WTC11 (cell line): ENCODE measurements around the gene PYGB. TPM values are rescaled to one million over a fixed set of nuclear protein-coding genes. Genes with fewer than 3 reads are reported as not detected.

Experiments used
- ATAC-seq: fragments of 200-7000 bp; cut with Tn5 transposase; 2 replicates; pipeline ENCODE4 v1.10.0; 2021; ENCODE audit warnings: mild to moderate bottlenecking, moderate library complexity
- CTCF ChIA-PET: fragments of 300-600 bp; sonication (Branson Sonifier 250); formaldehyde crosslinking; loops from one replicate; lab custom pipeline; 2021; ENCODE audit warnings: antibody characterized with exemption; lab: Charles Lee
- POLR2A ChIA-PET: fragments of 350-600 bp; sonication (Branson Sonifier 250); formaldehyde crosslinking; loops from one replicate; lab custom pipeline; 2021; ENCODE audit warnings: antibody characterized with exemption; lab: Charles Lee
- DNase-seq: peaks from one replicate; pipeline ENCODE4 v3.0.0; 2021; ENCODE audit warnings: low spot score
- H3K27ac Mint-ChIP-seq: 2 replicates; pipeline ENCODE4 v1.8.0; 2021; ENCODE audit warnings: mixed read lengths
- H3K27me3 Mint-ChIP-seq: 2 replicates; pipeline ENCODE4 v1.8.0; 2021; ENCODE audit warnings: low read depth, mild to moderate bottlenecking, moderate library complexity, mixed read lengths
- H3K36me3 Mint-ChIP-seq: 2 replicates; pipeline ENCODE4 v1.8.0; 2021; ENCODE audit warnings: mixed read lengths
- H3K4me1 Mint-ChIP-seq: 2 replicates; pipeline ENCODE4 v1.8.0; 2022; ENCODE audit warnings: mixed read lengths
- H3K4me3 Mint-ChIP-seq: 2 replicates; pipeline ENCODE4 v1.8.0; 2021; ENCODE audit warnings: mild to moderate bottlenecking, moderate library complexity, mixed read lengths
- H3K9me3 Mint-ChIP-seq: 2 replicates; pipeline ENCODE4 v1.8.0; 2021; ENCODE audit warnings: mixed read lengths
- ATF2 ChIP-seq: sonication (generic); formaldehyde crosslinking; IDR thresholded peaks from 2 replicates; pipeline ENCODE4 v1.8.1; 2022; ENCODE audit warnings: low read depth, missing genetic modification reagents, borderline replicate concordance
- ATF3 ChIP-seq: sonication (generic); formaldehyde crosslinking; conservative IDR thresholded peaks from 2 replicates; pipeline ENCODE4 v1.8.1; 2022; ENCODE audit warnings: mild to moderate bottlenecking, missing genetic modification reagents
- CBFB ChIP-seq: sonication (generic); formaldehyde crosslinking; IDR thresholded peaks from 2 replicates; pipeline ENCODE4 v1.8.1; 2022; ENCODE audit warnings: mild to moderate bottlenecking, low read depth, missing genetic modification reagents
- CDX4 ChIP-seq: fragments of 250-450 bp; sonication (Bioruptor Pico); IDR thresholded peaks from 2 replicates; pipeline ENCODE4 v1.9.0; 2021; ENCODE audit warnings: moderate library complexity, mild to moderate bottlenecking, inconsistent platforms, borderline replicate concordance
- FOXJ3 ChIP-seq: sonication (generic); formaldehyde crosslinking; IDR thresholded peaks from 2 replicates; pipeline ENCODE4 v1.9.0; 2021; ENCODE audit warnings: missing genetic modification reagents, mild to moderate bottlenecking, borderline replicate concordance
- FOXP1 ChIP-seq: sonication (generic); formaldehyde crosslinking; IDR thresholded peaks from 2 replicates; pipeline ENCODE4 v1.8.0; 2022; ENCODE audit warnings: missing genetic modification reagents, mild to moderate bottlenecking, moderate library complexity, borderline replicate concordance
- HMGA2 ChIP-seq: fragments of 250-450 bp; sonication (Bioruptor Pico); IDR thresholded peaks from 2 replicates; pipeline ENCODE4 v1.4.0; 2021; ENCODE audit warnings: mild to moderate bottlenecking, moderate library complexity
- MXD4 ChIP-seq: fragments of 250-450 bp; sonication (Bioruptor Pico); IDR thresholded peaks from 2 replicates; pipeline ENCODE4 v1.8.0; 2021; ENCODE audit warnings: mild to moderate bottlenecking, moderate library complexity, borderline replicate concordance
- NR1H2 ChIP-seq: sonication (generic); formaldehyde crosslinking; IDR thresholded peaks from 2 replicates; pipeline ENCODE4 v1.9.0; 2021; ENCODE audit warnings: mild to moderate bottlenecking, moderate library complexity, missing genetic modification reagents
- PREB ChIP-seq: sonication (generic); formaldehyde crosslinking; IDR thresholded peaks from 2 replicates; pipeline ENCODE4 v1.8.1; 2022; ENCODE audit warnings: mild to moderate bottlenecking, missing genetic modification reagents, moderate library complexity, borderline replicate concordance
- RELA ChIP-seq: sonication (generic); formaldehyde crosslinking; IDR thresholded peaks from 2 replicates; pipeline ENCODE4 v1.8.1; 2022; ENCODE audit warnings: missing genetic modification reagents, mild to moderate bottlenecking, borderline replicate concordance
- SMAD3 ChIP-seq: sonication (generic); formaldehyde crosslinking; IDR thresholded peaks from 2 replicates; pipeline ENCODE4 v1.8.0; 2022; ENCODE audit warnings: missing genetic modification reagents, mild to moderate bottlenecking, borderline replicate concordance
- TEAD1 ChIP-seq: sonication (generic); formaldehyde crosslinking; IDR thresholded peaks from 2 replicates; pipeline ENCODE4 v1.8.0; 2022; ENCODE audit warnings: mild to moderate bottlenecking, missing genetic modification reagents
- TEAD4 ChIP-seq: sonication (generic); formaldehyde crosslinking; IDR thresholded peaks from 2 replicates; pipeline ENCODE4 v1.8.0; 2022; ENCODE audit warnings: mild to moderate bottlenecking, missing genetic modification reagents
- TP53 ChIP-seq: sonication (generic); formaldehyde crosslinking; IDR thresholded peaks from 2 replicates; pipeline ENCODE4 v1.8.1; 2023; ENCODE audit warnings: mild to moderate bottlenecking, missing genetic modification reagents
- ZNF121 ChIP-seq: sonication (generic); formaldehyde crosslinking; IDR thresholded peaks from 2 replicates; pipeline ENCODE4 v1.8.0; 2023; ENCODE audit warnings: missing genetic modification reagents
- ZNF416 ChIP-seq: fragments of 250-450 bp; sonication (Bioruptor Pico); IDR thresholded peaks from 2 replicates; pipeline ENCODE4 v1.9.0; 2021; ENCODE audit warnings: mild to moderate bottlenecking, inconsistent platforms
- total RNA-seq: library from RNA; stranded (reverse); gene quantifications from 3 replicates; pipeline ENCODE4 v1.2.3, GENCODE V29; 2021

PYGB gene
- total RNA-seq, 1 experiment from 2014 or later = 48.5 TPM

GRCh38 chr20:25306991-25307903 is 59.4 kb downstream of the PYGB start:
- Mint-ChIP-seq H3K4me1 (peaks cover 6% of the 10 kb centered on the region), H3K4me3 (no peak overlapping the region), H3K27ac (0 out of 2 replicates have a peak overlapping the region, but pooled peaks have one; percentile 19), H3K27me3 (no peaks in the 10 kb centered on the region), H3K9me3 (peaks cover 3% of the 10 kb centered on the region; the same call in 1 of the 2 replicates), H3K36me3 (peaks cover 28% of the 10 kb centered on the region)
- DNase-seq (no peak), ATAC-seq (no peak)
- ChIA-PET POLR2A (interaction anchor here (0.5 kb wide), 1 partner anchor 287 kb away, joined by 3 read pairs; no protein-coding TSS in a partner anchor), CTCF (interaction anchor here (1.3 to 1.7 kb wide), 2 partner anchors 8 to 12 kb away, joined by 5 read pairs; no protein-coding TSS in a partner anchor)
- TF ChIP-seq TEAD1 (no peak), HMGA2 (CRISPR knock-in tag) (peak; percentile 85)

- no peak for ATAC-seq
- ChIA-PET CTCF (interaction anchor here (1.3 to 1.7 kb wide), 2 partner anchors 9 to 12 kb away, joined by 5 read pairs; no protein-coding TSS in a partner anchor), POLR2A (interaction anchor here (0.5 kb wide), 1 partner anchor 286 kb away, joined by 3 read pairs; no protein-coding TSS in a partner anchor)
- H3K4me3 Mint-ChIP-seq = no peak overlapping the region
- DNase-seq = no peak
- TF ChIP-seq ZNF121 (CRISPR knock-in tag) = no peak
- no peak for TF ChIP-seq NR1H2 (CRISPR knock-in tag)
- TF ChIP-seq TP53 (CRISPR knock-in tag) = no peak
- no peak for TF ChIP-seq PREB
- TF ChIP-seq ATF2 (CRISPR knock-in tag) = no peak
- no peak for TF ChIP-seq CDX4 (CRISPR knock-in tag)
- TF ChIP-seq FOXJ3 (CRISPR knock-in tag) = no peak
- TF ChIP-seq TEAD4 (CRISPR knock-in tag) = no peak
- TF ChIP-seq FOXP1 = no peak
- no peak for TF ChIP-seq ATF3
- TF ChIP-seq SMAD3 (CRISPR knock-in tag) = no peak
- no peak for TF ChIP-seq RELA (CRISPR knock-in tag)
- no peak for TF ChIP-seq CBFB (CRISPR knock-in tag)
- no peak for TF ChIP-seq ZNF416 (CRISPR knock-in tag)
- no peak for TF ChIP-seq MXD4
- peaks cover 6% of the 10 kb centered on the region for H3K4me1 Mint-ChIP-seq
- H3K36me3 Mint-ChIP-seq = peaks cover 31% of the 10 kb centered on the region
- no peaks in the 10 kb centered on the region for H3K27me3 Mint-ChIP-seq
- peaks cover 3% of the 10 kb centered on the region; the same call in 1 of the 2 replicates for H3K9me3 Mint-ChIP-seq
- no peak overlapping the region for H3K27ac Mint-ChIP-seq
Measured at GRCh38 chr20:25308083-25308491, 60.2 kb downstream of the PYGB start.
